ENCODE results near the gene HPCAL1.

The HPCAL1 gene

DNA sequence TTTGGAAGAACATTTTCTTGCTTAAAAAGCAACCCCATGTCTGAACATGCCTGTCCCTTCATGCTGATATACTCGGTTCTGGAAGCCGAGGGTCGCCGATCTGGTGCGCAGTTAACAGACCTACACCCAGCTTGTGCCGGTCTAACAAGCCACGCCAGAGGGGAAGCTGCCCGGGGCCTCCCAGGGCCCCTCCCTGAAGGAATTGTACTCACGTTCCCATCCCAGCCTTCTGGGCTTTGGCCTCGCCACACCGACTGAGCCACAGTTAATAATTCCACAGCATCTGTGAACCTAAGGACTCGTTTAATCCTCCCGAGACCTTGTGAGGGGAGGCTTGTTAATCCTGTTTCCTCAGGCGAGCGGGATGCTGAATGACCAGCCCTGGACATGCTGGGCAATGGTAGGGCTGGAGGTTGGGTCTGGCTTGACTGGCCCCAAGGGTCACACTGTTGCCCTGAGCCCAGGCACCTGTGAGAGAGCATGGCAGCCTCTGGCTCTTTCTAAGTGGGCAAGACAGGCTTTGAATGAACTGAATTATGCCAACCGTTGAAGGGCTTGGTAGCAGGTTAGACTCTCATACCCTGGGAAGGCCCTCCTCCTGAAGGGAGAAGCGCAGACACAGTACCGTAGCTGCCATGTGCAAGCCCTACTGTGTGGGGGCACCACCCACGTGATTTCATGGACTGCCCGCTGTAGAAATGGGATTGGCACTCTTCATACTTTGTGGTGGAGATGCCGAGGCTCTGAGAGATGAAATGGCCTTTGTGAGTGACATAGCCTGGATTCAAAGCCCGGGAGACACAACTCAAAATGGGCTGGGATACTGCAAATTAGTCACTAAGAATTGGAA, 173.3 kb downstream of the HPCAL1 start:
- Histone ChIP-seq H3K4me2 (ENCODE audit: low read depth, low read length, poor library complexity, severe bottlenecking) (no peak overlapping the region), H3K9me2 (replicated peaks; ENCODE audit: low read depth, low read length) (no peaks in the 10 kb centered on the region), H4K20me1 (ENCODE audit: insufficient read depth, low read length, poor library complexity, severe bottlenecking) (no peaks in the 10 kb centered on the region), H2AFZ (ENCODE audit: low read length) (no peak overlapping the region), H3K9ac (ENCODE audit: low read depth, low read length, poor library complexity, severe bottlenecking) (no peak overlapping the region), H3K79me2 (ENCODE audit: insufficient read depth, low read length) (no peaks in the 10 kb centered on the region), H3K36me3 (ENCODE audit: insufficient read depth, low read length) (no peaks in the 10 kb centered on the region), H3K9me3 (ENCODE audit: insufficient read depth, low read depth, low read length) (no peaks in the 10 kb centered on the region), H3K4me3 (ENCODE audit: low read length, poor library complexity, severe bottlenecking) (no peak overlapping the region), H3F3A (ENCODE audit: low read depth) (no peaks in the 10 kb centered on the region), H3K4me1 (ENCODE audit: insufficient read depth, low read length, poor library complexity, severe bottlenecking) (no peaks in the 10 kb centered on the region), H3K27me3 (ENCODE audit: insufficient read depth, low read length, poor library complexity, severe bottlenecking) (no peaks in the 10 kb centered on the region)
- no peak for TF ChIP-seq EZH2phosphoT487 (IDR thresholded peaks at IDR 0.05; ENCODE audit: borderline replicate concordance)
- TF ChIP-seq, protein P1, sequence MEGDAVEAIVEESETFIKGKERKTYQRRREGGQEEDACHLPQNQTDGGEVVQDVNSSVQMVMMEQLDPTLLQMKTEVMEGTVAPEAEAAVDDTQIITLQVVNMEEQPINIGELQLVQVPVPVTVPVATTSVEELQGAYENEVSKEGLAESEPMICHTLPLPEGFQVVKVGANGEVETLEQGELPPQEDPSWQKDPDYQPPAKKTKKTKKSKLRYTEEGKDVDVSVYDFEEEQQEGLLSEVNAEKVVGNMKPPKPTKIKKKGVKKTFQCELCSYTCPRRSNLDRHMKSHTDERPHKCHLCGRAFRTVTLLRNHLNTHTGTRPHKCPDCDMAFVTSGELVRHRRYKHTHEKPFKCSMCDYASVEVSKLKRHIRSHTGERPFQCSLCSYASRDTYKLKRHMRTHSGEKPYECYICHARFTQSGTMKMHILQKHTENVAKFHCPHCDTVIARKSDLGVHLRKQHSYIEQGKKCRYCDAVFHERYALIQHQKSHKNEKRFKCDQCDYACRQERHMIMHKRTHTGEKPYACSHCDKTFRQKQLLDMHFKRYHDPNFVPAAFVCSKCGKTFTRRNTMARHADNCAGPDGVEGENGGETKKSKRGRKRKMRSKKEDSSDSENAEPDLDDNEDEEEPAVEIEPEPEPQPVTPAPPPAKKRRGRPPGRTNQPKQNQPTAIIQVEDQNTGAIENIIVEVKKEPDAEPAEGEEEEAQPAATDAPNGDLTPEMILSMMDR (conservative IDR thresholded peaks at IDR 0.05; ENCODE audit: low read length), result no peak

DNA sequence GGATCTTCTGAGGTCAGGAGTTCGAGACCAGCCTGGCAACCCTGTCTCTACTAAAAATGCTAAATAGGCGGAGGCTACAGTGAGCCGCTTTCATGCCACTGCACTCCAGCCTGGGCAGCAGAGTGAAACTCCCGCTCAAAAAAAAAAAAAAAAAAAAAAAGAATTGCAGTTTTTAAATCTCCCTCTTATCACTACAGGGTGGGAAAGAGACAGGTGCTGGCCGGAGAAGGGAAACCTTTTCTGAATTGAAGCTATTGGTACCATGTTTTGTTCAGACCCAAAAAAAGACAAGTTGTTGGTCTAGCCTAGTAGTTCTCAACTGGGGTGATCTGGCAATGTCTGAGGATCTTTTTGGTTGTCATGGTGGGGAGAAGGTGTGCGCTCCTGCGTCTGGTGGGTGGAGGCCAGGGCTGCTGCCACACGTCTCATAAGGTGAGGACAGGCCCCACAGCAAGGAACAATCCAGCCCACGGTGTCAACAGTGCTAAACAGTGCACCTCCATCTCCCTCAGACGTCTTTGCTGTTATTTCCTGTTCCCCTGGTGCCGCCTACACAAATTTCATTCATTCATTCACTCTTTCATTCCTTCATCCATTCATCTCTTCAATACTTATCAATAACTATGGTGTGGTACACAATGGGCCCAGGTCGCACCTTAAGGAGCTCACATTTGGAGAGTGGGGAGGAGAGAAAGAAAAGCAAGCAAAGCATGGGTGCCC, 174.2 kb downstream of the HPCAL1 start:
- no peak for TF ChIP-seq EZH2phosphoT487 (IDR thresholded peaks at IDR 0.05; ENCODE audit: borderline replicate concordance)
- TF ChIP-seq, protein P1 (conservative IDR thresholded peaks at IDR 0.05; ENCODE audit: low read length), result no peak
- no peaks in the 10 kb centered on the region for H3K4me1 ChIP-seq (ENCODE audit: insufficient read depth, low read length, poor library complexity, severe bottlenecking)
- H3K27me3 ChIP-seq (ENCODE audit: insufficient read depth, low read length, poor library complexity, severe bottlenecking), result no peaks in the 10 kb centered on the region
- H2AFZ ChIP-seq (ENCODE audit: low read length), result peak overlapping the region; percentile 19; the same call in 1 of the 2 replicates
- no peaks in the 10 kb centered on the region for H3K9me3 ChIP-seq (ENCODE audit: insufficient read depth, low read depth, low read length)
- H3K9me2 ChIP-seq (replicated peaks; ENCODE audit: low read depth, low read length), result no peaks in the 10 kb centered on the region
- H3K36me3 ChIP-seq (ENCODE audit: insufficient read depth, low read length), result no peaks in the 10 kb centered on the region
- no peaks in the 10 kb centered on the region for H3F3A ChIP-seq (ENCODE audit: low read depth)
- no peak overlapping the region for H3K9ac ChIP-seq (ENCODE audit: low read depth, low read length, poor library complexity, severe bottlenecking)
- H3K79me2 ChIP-seq (ENCODE audit: insufficient read depth, low read length), result no peaks in the 10 kb centered on the region
- H4K20me1 ChIP-seq (ENCODE audit: insufficient read depth, low read length, poor library complexity, severe bottlenecking), result no peaks in the 10 kb centered on the region
- no peak overlapping the region for H3K4me3 ChIP-seq (ENCODE audit: low read length, poor library complexity, severe bottlenecking)
- H3K4me2 ChIP-seq (ENCODE audit: low read depth, low read length, poor library complexity, severe bottlenecking), result no peak overlapping the region

All from Loucy (cell line).